HL-60/S4 treated with retinoic acid at 250 ng/mL for 4 days and 3 days (cell line): ENCODE data around the gene STK39.
"Not testable (repeated sequence)": the region's sequence is repeated elsewhere in the genome, so short reads cannot be mapped to it uniquely, and the experiment has no call there.

Source experiments
- in situ Hi-C: fragments of 300-500 bp; cut with MboI; formaldehyde crosslinking; loops from 2 replicates; pipeline ENCODE4 v1.7.0; 2022; ENCODE audit warnings: low sequenced_read_pairs

The STK39 gene

DNA sequence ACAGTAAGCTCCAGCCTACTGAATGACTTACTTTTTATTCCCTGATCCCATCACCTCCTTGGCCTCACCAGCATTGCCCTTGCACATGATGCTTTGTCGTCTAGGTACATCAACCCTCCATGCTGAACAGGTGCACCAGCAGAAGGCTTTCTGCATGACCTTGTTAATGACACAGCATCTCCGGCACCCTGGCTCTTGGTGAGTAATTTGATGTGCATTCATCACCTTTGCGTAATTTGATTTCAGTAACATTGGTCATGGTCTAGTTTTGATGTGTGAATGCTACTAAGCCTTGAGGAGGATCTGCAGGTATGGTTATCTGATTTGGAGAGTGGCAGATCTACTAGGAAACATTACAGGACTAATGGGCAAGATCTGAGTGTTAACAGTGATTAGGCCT is 103.6 kb downstream of the STK39 start:
- in situ Hi-C loops: loop anchor here (25.0 kb wide), 1 partner anchor 768 kb away; the partner anchor contains the start of gene G6PC2

DNA sequence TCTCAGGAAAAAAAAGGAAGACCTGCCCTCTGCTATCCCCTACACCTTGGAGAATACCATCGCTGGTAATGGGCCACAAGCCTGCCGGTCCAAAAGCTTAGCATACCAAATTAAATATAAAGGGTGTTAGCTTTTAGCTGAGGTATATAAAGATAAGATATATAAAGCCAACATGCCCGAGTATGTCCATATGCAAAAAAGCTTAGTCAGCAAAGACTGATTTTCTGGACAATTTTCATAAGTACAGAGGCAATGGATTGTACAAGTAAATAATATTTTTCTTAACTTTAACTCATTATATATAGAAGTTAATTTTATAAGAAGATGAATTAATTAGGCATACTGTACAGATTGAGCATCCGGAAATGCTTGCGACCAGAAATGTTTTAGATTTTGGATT is 106.5 kb downstream of the STK39 start:
- in situ Hi-C loops: loop anchor here (25.0 kb wide), 1 partner anchor 771 kb away; the partner anchor contains the start of gene G6PC2

- in situ Hi-C loops: loop anchor here (25.0 kb wide), 1 partner anchor 772 kb away; the partner anchor contains the start of gene G6PC2
These were observed 107.5 kb downstream of the STK39 start for GRCh38 chr2:168139852-168140251.

DNA sequence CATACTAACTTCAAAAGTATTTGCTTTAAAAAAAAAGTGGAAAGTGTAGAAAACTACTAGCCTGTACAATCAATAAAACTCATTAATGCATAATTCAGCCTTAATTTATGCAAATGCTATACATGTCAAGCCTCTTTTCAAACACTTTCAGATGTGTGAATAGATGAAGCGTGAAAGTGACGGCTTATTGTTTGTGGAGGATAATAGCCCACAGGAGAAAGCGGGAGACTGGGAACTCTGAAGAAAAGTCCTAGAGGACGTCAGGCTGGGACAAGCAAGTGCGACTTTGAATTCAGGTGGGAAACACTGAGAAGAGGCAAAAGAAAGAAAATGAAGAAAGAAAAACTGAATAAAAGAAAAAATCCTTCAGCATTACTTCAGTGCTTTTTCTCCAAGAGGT is 108.5 kb downstream of the STK39 start:
- in situ Hi-C loops: loop anchor here (25.0 kb wide), 1 partner anchor 773 kb away; the partner anchor contains the start of gene G6PC2

- in situ Hi-C loops: loop anchor here (25.0 kb wide), 1 partner anchor 774 kb away; the partner anchor contains the start of gene G6PC2
These were observed 109.0 kb downstream of the STK39 start for GRCh38 chr2:168138374-168138773.

GRCh38 chr2:168137510-168138180 is 109.8 kb downstream of the STK39 start:
- in situ Hi-C loops: loop anchor here (25.0 kb wide), 1 partner anchor 775 kb away; the partner anchor contains the start of gene G6PC2

- in situ Hi-C loops: loop anchor here (25.0 kb wide), 1 partner anchor 776 kb away; the partner anchor contains the start of gene G6PC2
These were observed 110.9 kb downstream of the STK39 start for GRCh38 chr2:168136392-168136977.

- in situ Hi-C loops: loop anchor here (25.0 kb wide), 1 partner anchor 777 kb away; the partner anchor contains the start of gene G6PC2
These were observed 111.8 kb downstream of the STK39 start for GRCh38 chr2:168135630-168136029.

GRCh38 chr2:168135121-168135520 is 112.3 kb downstream of the STK39 start:
- in situ Hi-C loops: loop anchor here (25.0 kb wide), 1 partner anchor 777 kb away; the partner anchor contains the start of gene G6PC2

DNA sequence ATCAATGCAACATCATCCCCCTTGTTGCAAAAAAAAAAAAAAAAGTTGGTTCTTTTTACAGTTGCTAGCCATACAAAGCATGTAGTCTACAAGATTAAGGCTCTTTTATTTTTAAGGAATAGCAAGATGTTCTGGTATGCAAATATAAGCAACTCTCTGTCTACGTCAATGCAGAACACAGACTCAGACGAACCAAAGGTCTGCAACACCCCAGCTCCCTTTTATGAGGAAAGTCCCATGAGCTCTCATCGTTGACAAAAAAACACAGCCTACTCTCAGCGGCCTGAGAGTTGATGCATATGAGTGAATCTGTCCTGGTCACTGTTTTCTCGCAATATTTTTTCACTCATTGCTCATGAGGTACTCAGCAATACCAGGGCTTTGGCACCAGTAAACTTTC is 112.9 kb downstream of the STK39 start:
- in situ Hi-C loops: loop anchor here (25.0 kb wide), 1 partner anchor 778 kb away; the partner anchor contains the start of gene G6PC2

- in situ Hi-C loops: loop anchor here (25.0 kb wide), 1 partner anchor 780 kb away; the partner anchor contains the start of gene G6PC2
These were observed 115.0 kb downstream of the STK39 start for GRCh38 chr2:168132389-168132788.

GRCh38 chr2:168130346-168130745 is 117.0 kb downstream of the STK39 start:
- in situ Hi-C loops: loop anchor here (25.0 kb wide), 1 partner anchor 782 kb away; the partner anchor contains the start of gene G6PC2

GRCh38 chr2:168127371-168127770 is 120.0 kb downstream of the STK39 start:
- in situ Hi-C loops: loop anchor here (25.0 kb wide), 1 partner anchor 785 kb away; the partner anchor contains the start of gene G6PC2

DNA sequence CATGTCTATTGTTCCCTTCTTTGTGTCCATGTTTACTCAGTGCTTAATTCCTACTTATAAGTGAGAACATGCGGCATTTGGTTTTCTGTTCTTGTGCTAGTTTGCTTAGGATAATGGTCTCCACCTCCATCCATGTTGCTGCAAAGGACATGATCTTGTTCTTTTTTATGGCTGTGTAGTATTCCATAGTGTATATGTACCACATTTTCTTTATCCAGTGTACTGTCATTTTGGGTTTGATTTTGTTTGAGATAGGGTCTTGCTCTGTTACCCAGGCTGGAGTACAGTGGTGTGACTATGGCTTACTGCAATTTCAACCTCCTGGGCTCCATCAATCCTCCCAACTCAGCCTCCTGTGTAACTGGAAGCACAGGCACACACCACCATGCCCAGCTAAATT is 125.2 kb downstream of the STK39 start:
- in situ Hi-C loops: not testable (repeated sequence)

DNA sequence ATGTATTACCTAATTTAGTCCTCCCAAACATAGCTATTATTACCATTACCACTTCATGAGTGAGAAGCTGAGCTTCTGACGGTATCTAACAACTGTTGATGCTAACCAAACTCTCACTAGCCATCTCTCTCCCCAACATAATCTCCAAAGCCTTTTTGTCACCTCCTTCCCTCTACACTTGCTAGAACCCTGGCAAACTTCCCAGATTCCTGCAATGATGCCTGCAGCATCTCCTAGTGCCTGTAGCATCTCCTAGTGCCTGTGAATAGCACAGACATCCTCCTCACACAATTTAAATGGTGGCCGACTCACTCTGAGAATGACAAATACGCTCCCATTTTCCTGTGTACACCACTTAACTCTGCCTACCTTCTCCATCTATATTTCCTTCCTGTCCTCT is 126.7 kb downstream of the STK39 start:
- in situ Hi-C loops: no loop called here

- in situ Hi-C loops: no loop called here
These were observed 127.1 kb downstream of the STK39 start for GRCh38 chr2:168120310-168120709.

- in situ Hi-C loops: no loop called here
These were observed 127.8 kb downstream of the STK39 start for GRCh38 chr2:168119515-168120141.

GRCh38 chr2:168118733-168119514 is 128.5 kb downstream of the STK39 start:
- in situ Hi-C loops: no loop called here

- in situ Hi-C loops: no loop called here
These were observed 130.9 kb downstream of the STK39 start for GRCh38 chr2:168116448-168116847.

GRCh38 chr2:168114619-168115018 is 132.8 kb downstream of the STK39 start:
- in situ Hi-C loops: no loop called here
